ENCODE data around the gene JTB.

JTB gene

DNA sequence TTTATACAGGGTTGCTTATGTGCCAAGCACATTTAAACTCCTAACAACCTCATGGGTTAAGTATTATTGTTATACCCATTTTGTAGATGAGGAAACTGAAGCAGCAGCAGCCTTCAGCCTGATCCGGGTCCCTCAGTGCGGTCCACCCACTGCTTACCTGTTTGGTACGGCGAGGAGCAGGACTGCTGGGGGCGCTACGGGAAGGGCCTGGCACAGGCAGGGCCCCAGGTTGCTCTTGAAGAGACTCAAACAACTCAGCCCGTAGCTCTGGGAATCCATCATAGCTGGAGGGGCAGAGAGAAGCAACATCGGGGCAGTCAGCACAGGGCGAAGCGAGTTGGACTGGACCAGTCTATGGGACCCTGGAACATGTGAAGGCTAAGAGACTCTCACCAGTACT, 40.1 kb downstream of the JTB start:
- TF ChIP-seq POLR2AphosphoS5 (IDR thresholded peaks at IDR 0.05; ENCODE audit: low read depth, low read length) (no peak), TAF1 (IDR thresholded peaks at IDR 0.05; ENCODE audit: borderline replicate concordance, insufficient read depth, low read length) (no peak), REST (IDR thresholded peaks at IDR 0.05; ENCODE audit: insufficient read depth in 1 of 2, low read depth in 2 of 2, low read length in 2 of 2) (no peak), FOXP2 (optimal IDR thresholded peaks at IDR 0.05; ENCODE audit: borderline replicate concordance, extremely low read depth, extremely low read length, insufficient read depth) (no peak), SIN3A (IDR thresholded peaks at IDR 0.05; ENCODE audit: borderline replicate concordance, insufficient read depth, low read length) (no peak)

DNA sequence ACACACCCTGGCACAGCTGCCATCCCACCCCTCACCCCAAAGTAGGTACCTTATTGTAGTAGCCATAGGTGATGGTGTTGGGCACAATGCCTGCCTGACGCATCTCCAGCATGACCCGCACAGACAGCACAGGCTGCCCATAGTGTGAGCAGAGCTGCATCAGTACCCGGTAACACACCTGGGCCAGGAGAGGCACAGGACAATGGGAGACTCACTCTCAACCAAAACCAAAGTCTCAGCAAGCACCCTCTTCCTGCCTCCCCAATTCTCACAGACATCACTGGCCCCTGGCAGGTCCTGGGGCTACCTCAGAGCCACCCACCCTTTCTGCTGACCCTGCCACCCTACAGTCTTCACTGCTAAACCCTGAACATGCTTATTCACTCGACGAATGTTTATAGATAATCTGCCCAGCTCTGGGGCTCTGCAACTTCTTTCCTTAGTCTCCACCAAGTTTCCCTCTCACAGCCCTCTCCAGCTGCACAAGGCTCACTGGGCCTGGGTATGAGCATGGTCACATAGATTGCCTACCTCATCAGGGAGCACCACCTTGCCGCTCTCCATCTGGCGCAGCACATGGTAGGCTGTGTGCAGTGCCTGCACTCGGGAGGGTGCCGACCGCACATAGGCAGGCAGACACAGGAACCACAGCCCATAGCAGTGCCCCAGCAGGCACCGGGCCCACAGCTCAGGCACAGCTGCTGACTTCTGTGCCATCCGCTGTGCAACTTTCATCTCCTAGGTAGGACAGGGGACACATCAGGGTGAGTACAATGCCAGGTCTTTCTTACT, 41.3 kb downstream of the JTB start:
- TF ChIP-seq SIN3A (IDR thresholded peaks at IDR 0.05; ENCODE audit: borderline replicate concordance, insufficient read depth, low read length) (no peak), FOXP2 (optimal IDR thresholded peaks at IDR 0.05; ENCODE audit: borderline replicate concordance, extremely low read depth, extremely low read length, insufficient read depth) (no peak), POLR2AphosphoS5 (IDR thresholded peaks at IDR 0.05; ENCODE audit: low read depth, low read length) (no peak), TAF1 (IDR thresholded peaks at IDR 0.05; ENCODE audit: borderline replicate concordance, insufficient read depth, low read length) (no peak), REST (IDR thresholded peaks at IDR 0.05; ENCODE audit: insufficient read depth in 1 of 2, low read depth in 2 of 2, low read length in 2 of 2) (no peak)

GRCh38 chr1:153934746-153935145, 42.7 kb downstream of the JTB start:
- TF ChIP-seq FOXP2 (optimal IDR thresholded peaks at IDR 0.05; ENCODE audit: borderline replicate concordance, extremely low read depth, extremely low read length, insufficient read depth) (no peak), POLR2AphosphoS5 (IDR thresholded peaks at IDR 0.05; ENCODE audit: low read depth, low read length) (no peak), REST (IDR thresholded peaks at IDR 0.05; ENCODE audit: insufficient read depth in 1 of 2, low read depth in 2 of 2, low read length in 2 of 2) (no peak), SIN3A (IDR thresholded peaks at IDR 0.05; ENCODE audit: borderline replicate concordance, insufficient read depth, low read length) (no peak), TAF1 (IDR thresholded peaks at IDR 0.05; ENCODE audit: borderline replicate concordance, insufficient read depth, low read length) (no peak)

GRCh38 chr1:153933955-153934354, 43.5 kb downstream of the JTB start:
- TF ChIP-seq TAF1 (IDR thresholded peaks at IDR 0.05; ENCODE audit: borderline replicate concordance, insufficient read depth, low read length), result no peak
- no peak for TF ChIP-seq FOXP2 (optimal IDR thresholded peaks at IDR 0.05; ENCODE audit: borderline replicate concordance, extremely low read depth, extremely low read length, insufficient read depth)
- TF ChIP-seq REST (IDR thresholded peaks at IDR 0.05; ENCODE audit: insufficient read depth in 1 of 2, low read depth in 2 of 2, low read length in 2 of 2), result no peak
- TF ChIP-seq SIN3A (IDR thresholded peaks at IDR 0.05; ENCODE audit: borderline replicate concordance, insufficient read depth, low read length), result no peak
- TF ChIP-seq POLR2AphosphoS5 (IDR thresholded peaks at IDR 0.05; ENCODE audit: low read depth, low read length), result no peak
